Fibroblast of upper back skin (primary cell): ENCODE results near the gene UQCRC2.
"Not testable (repeated sequence)": the region's sequence is repeated elsewhere in the genome, so short reads cannot be mapped to it uniquely, and the experiment has no call there.

Source experiments
- DNase-seq: peaks from one replicate; pipeline ENCODE4 v3.0.0-alpha.2; 2013

Gene UQCRC2

DNA sequence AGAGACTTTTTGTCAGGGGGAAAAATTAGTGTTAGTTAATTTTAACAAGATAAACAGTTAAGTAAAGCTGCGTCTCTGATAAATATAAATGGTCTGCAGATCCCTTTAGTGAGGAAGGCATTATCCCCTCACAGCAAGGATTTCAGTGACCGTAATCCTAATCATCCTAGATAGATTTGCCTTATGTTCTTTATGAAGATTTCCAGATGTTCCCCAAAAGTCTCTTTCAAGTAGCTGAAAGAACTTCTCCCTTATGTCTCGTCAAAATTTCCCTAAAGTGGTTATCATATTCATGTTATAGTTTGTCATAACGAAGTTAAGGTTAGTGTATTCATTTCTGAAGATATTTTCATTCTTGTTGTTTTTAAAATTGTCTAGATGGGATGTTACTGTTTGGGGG lies 60.3 kb downstream of the UQCRC2 start:
- DNase-seq: no peak

DNA sequence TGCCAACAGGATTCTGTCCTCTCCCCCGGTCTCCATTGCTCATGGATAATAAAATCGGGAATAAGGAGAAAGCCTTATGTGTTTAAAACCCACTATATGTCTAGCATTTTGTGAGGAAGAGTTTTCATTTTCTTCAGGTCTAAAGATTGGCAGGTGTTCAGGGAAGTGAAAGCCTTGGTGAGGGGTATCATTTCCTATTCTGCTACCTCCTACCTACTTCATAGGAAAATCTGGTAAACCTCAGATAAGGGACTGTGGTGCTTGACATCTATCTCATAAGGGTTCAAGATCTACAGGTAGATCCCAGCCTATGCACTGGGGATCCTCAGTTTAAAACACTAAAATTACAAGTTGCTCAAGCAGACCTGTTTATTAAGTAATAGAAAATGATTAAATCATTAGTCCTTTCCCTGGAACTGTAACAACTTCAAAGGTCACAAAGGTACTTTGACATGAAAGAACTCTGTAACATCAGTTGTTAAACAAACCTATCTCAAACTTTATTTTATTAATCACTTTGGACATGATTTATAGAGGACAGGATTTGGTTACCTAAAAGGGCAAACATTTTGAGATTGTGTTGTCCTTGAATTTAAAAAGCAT lies 61.2 kb downstream of the UQCRC2 start:
- no peak for DNase-seq

GRCh38 chr16:22016927-22017326 lies 63.8 kb downstream of the UQCRC2 start:
- no peak for DNase-seq

DNA sequence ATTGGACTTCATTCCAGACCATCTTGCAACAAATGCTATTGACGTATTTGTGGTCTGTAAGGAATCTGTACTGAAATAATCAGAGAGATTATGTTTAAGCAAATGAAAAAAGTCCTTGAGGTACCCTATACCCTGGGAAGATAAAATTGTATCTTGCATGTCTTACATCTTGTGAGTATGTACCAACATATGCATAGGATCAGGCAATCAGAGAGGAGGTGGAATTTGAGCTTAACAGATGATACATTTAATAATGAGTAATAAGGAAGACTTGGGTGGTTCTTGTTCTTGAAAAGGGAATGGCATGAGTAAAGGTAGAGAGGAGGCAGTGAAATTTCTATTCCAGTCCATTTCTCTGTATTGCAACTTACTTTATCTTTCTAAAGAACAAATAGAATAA lies 65.4 kb downstream of the UQCRC2 start:
- DNase-seq: no peak

- no peak for DNase-seq
Observed at GRCh38 chr16:22022151-22022550, 69.0 kb downstream of the UQCRC2 start.

DNA sequence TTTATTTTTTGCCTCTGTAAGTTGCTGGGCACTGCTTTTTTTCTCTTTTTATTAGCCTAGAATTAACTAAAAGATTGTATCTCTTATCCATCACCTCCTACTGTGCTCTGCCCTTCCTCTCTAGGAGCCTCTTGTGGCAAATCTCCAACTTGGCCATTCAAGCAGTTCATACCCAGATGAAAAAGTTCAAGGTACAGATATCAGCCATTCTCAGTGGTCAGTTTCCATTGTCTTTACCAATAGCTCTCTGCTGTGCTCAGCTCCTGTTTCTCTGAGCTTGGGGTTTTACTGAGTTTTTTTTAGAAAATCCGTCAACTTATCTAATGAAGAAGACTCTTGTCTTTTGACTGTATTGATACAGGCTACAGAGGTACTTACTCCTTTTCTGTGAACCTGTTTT lies 70.3 kb downstream of the UQCRC2 start:
- no peak for DNase-seq

- not testable (repeated sequence) for DNase-seq
Observed at GRCh38 chr16:22024785-22025184, 71.6 kb downstream of the UQCRC2 start.

DNA sequence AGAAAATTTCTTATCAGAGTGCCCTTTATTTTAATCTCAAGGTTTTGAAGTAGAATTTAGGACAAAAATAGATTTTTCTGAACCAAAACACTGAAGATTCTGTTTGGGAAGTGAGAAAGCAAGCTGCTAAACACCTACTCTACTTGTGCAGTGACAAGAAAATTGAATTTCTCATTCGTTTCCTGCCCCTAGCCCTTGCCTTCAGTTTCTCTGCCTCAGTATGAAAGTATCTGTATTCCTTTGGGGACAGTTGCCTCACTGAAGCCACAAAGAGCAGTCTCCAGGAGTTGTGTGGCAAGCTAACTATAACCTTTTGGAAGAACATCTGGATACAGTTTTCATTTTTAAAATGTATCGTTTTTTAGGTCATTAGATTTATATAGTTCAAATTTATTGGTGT lies 74.5 kb downstream of the UQCRC2 start:
- DNase-seq: peak; percentile 12

- no peak for DNase-seq
Observed at GRCh38 chr16:22029632-22030031, 76.5 kb downstream of the UQCRC2 start.

DNA sequence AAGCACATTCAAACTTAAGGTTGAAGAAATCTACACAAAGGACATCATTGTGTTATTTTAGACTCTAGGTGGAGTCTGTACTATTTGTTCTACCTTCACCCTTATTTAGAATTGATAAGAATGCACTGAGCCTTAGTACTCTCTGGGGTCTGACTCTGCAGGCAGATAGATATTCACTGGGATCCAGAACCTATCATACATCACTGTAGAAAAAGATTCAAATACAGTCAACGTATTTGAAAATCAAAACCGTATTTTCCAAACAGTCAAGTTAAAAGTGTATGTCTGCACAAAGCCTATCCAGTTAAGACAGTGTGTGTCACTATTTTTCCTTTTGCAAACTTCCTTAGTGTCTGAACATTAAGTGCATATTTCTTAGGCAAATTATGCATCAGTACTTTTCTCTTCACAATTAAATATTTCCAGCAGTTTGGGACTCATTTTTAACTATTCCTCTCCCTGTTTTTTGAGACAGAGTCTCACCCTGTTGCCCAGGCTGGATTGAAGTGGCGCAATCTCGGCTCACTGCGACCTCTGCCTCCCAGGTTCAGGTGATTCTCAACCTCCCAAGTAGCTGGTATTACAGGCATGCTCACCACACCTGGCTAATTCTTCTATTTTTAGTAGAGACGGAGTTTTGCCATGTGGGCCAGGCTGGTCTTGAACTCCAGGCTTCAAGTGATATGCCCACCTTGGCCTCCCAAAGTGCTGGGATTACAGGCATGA lies 77.1 kb downstream of the UQCRC2 start:
- no peak for DNase-seq

DNA sequence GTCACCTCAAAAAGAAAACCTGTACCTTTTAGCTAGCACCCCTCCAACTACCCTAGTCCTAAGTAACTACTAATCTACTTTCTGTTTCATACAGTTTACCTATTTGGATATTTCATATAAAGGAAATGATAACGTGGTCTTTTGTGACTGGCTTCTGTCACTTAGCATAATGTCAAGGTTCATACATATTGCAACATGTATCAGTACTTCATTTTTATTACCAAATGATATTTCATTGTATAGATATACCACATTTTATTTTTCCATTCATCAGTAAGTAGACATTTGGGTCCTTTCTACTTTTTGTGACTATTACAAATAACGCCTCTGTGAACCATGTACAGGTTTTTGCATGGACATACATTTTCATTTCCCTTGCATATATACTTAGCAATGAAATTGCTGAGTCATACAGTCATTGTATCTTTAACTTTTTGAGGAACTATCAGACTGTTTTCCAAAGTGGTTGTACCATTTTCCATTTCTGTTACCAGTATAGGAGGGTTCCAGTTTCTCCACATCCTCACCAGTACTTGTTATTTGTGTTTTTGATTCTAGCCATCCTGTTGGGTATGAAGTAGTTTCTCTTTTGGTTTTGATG lies 78.4 kb downstream of the UQCRC2 start:
- no peak for DNase-seq
